Peyer's patch (tissue), 4 donors: ENCODE measurements around the gene NMRK2. TPM values are rescaled to one million over a fixed set of nuclear protein-coding genes. Genes with fewer than 3 reads are reported as not detected.
"Not testable (repeated sequence)": the region's sequence is repeated elsewhere in the genome, so short reads cannot be mapped to it uniquely, and the experiment has no call there.

Experiments used
- DNase-seq, 3 donors: peaks; one replicate each; pipeline ENCODE4 v3.0.0-alpha.2; 2017 to 2019
- H3K27ac ChIP-seq, 4 donors: fragments of 200-600 bp; sonication (generic); one replicate each; pipeline ENCODE4 v1.5.1; 2016 to 2019
- H3K27me3 ChIP-seq, 2 donors: fragments of 200-600 bp; sonication (generic); one replicate each; pipeline ENCODE4 v1.5.1; 2019
- H3K36me3 ChIP-seq, 3 donors: fragments of 200-600 bp; sonication (generic); one replicate each; pipeline ENCODE4 v1.5.1; 2016 to 2019
- H3K4me1 ChIP-seq, 4 donors: fragments of 200-600 bp; sonication (generic); one replicate each; pipeline ENCODE4 v1.5.1; 2016 to 2019
- H3K4me3 ChIP-seq, 4 donors: fragments of 200-600 bp; sonication (generic); 1 replicate in 3 of 4; 2 replicates in 1 of 4; pipeline ENCODE4 v1.5.1; 2016 to 2019; ENCODE audit warnings: mild to moderate bottlenecking in 1 of 4
- H3K9me3 ChIP-seq, 4 donors: fragments of 200-600 bp; sonication (generic); one replicate each; pipeline ENCODE4 v1.5.1; 2016 to 2019; ENCODE audit warnings: mild to moderate bottlenecking in 1 of 4
- POLR2A ChIP-seq, 2 donors: fragments of 450-650 bp; IDR thresholded peaks; one replicate each; pipeline ENCODE4 v1.5.1; 2017; ENCODE audit warnings: antibody characterized with exemption in 2 of 2, mild to moderate bottlenecking in 2 of 2, moderate library complexity in 2 of 2
- total RNA-seq, 4 donors: library from RNA; depleted of rRNA; stranded (reverse); fragments of >200 nt; gene quantifications; one replicate each; pipeline ENCODE4 v1.1.0, GENCODE V29; 2016
- TF ChIP-seq, protein P1 (sequence below), 6 experiments: fragments of 450-650 bp in 4 of 6; fragments of 200-600 bp in 2 of 6; sonication (generic) in 1 of 6; IDR thresholded peaks; one replicate each; pipeline ENCODE4 v1.5.1; 2017 to 2019; ENCODE audit warnings: antibody characterized with exemption in 6 of 6, mild to moderate bottlenecking in 3 of 6, moderate library complexity in 1 of 6

NMRK2 gene
- total RNA-seq, 4 donors from 2014 or later: not detected

DNA sequence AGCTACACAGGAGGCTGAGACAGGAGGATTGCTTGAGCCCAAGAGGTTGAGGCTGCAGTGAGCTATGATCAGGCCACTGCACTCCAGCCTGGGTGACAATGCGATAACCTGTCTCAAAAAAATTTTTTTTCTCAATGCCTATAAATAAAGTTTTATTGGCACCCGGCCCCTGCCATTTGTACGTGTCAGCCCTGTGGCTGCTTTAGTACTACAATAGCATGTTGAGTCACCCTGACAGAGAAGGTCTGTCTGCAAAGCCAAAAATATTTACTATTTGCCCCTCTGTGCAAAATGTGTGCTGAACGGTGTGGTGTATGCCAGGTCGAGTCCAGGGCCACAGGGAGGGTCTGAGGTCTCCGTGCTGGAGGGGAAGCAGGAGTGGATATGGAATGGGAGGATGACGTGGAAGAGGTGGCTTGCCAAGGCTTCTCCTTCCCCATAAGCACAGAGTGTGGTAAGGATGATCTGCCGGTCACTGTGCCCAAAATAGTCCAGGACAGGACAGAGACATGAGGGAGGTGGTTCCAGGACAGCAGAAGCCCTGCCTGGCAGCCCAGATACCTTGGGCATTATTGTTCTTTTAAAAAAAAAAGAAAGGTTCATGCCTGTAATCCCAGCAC, 10.0 kb downstream of the NMRK2 start:
- TF ChIP-seq, protein P1, sequence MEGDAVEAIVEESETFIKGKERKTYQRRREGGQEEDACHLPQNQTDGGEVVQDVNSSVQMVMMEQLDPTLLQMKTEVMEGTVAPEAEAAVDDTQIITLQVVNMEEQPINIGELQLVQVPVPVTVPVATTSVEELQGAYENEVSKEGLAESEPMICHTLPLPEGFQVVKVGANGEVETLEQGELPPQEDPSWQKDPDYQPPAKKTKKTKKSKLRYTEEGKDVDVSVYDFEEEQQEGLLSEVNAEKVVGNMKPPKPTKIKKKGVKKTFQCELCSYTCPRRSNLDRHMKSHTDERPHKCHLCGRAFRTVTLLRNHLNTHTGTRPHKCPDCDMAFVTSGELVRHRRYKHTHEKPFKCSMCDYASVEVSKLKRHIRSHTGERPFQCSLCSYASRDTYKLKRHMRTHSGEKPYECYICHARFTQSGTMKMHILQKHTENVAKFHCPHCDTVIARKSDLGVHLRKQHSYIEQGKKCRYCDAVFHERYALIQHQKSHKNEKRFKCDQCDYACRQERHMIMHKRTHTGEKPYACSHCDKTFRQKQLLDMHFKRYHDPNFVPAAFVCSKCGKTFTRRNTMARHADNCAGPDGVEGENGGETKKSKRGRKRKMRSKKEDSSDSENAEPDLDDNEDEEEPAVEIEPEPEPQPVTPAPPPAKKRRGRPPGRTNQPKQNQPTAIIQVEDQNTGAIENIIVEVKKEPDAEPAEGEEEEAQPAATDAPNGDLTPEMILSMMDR (IDR thresholded peaks at IDR 0.05): no peak
- H3K27me3 ChIP-seq: no peaks in the 10 kb centered on the region
- H3K9me3 ChIP-seq: no peaks in the 10 kb centered on the region
- no peak overlapping the region for H3K4me3 ChIP-seq
- no peak for DNase-seq
- H3K36me3 ChIP-seq: no peaks in the 10 kb centered on the region
- H3K27ac ChIP-seq: no peak overlapping the region
- no peaks in the 10 kb centered on the region for H3K4me1 ChIP-seq

DNA sequence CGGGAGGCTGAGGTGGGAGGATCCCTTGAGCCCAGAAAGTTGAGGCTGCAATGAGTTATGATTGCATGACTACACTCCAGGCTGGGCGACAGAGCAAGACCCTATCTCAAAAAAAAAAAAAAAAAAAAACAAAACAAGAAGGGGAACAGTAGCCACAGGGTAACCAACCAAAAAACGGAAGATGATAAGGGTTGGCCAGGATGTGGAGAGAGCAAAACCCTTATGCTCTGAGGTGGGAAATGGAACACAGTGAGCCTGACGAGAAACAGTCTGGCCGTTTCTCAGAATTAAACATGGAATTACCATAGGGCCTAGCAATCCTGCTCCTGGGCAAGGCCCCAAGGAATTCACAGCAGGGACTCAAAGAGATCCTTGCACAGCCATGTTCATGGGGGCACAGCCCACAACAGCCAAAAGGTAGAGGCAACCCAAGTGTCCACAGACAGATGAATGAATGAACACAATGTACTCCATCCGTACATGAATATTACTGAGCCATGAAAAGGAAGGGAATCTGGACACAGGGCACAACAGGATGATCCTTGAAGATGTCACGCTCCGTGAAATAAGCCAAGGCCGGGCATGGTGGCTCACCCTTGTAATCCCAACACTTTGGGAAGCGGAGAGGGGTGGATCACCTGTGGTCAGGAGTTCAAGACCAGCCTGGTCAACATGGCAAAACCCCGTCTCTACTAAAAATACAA, 11.3 kb downstream of the NMRK2 start:
- Histone ChIP-seq H3K9me3 (no peaks in the 10 kb centered on the region), H3K4me3 (no peak overlapping the region), H3K27ac (no peak overlapping the region), H3K27me3 (no peaks in the 10 kb centered on the region), H3K36me3 (no peaks in the 10 kb centered on the region), H3K4me1 (no peaks in the 10 kb centered on the region)
- no peak for DNase-seq
- TF ChIP-seq, protein P1 (IDR thresholded peaks at IDR 0.05): no peak
- TF ChIP-seq POLR2A (IDR thresholded peaks at IDR 0.05): no peak

DNA sequence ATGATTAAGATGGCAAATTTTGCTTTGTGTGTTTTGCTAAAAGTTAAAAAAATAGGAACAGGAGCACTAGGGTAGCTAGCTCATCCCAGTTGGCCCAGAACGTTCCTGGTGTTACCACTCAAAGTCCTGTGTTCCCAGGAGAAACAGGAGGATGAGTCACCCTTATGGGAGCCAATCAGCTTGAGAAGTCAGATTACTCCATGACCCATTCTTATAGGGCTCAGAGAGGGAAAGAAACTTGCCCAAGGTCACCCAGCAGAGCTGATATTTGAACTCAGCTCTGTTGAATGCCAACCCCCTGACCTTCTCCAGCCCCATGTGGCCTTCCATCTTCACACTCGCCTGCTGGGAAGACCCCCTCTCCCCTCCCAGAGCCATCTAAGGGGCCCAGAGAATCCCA, 13.0 kb downstream of the NMRK2 start:
- Histone ChIP-seq H3K36me3 (no peaks in the 10 kb centered on the region), H3K27me3 (no peaks in the 10 kb centered on the region), H3K4me1 (peaks cover 0 to 6% (median 0%) of the 10 kb centered on the region in 4 donors), H3K9me3 (no peaks in the 10 kb centered on the region), H3K27ac (no peak overlapping the region), H3K4me3 (no peak overlapping the region)
- TF ChIP-seq, protein P1 (IDR thresholded peaks at IDR 0.05): no peak
- TF ChIP-seq POLR2A (IDR thresholded peaks at IDR 0.05): no peak
- no peak for DNase-seq

DNA sequence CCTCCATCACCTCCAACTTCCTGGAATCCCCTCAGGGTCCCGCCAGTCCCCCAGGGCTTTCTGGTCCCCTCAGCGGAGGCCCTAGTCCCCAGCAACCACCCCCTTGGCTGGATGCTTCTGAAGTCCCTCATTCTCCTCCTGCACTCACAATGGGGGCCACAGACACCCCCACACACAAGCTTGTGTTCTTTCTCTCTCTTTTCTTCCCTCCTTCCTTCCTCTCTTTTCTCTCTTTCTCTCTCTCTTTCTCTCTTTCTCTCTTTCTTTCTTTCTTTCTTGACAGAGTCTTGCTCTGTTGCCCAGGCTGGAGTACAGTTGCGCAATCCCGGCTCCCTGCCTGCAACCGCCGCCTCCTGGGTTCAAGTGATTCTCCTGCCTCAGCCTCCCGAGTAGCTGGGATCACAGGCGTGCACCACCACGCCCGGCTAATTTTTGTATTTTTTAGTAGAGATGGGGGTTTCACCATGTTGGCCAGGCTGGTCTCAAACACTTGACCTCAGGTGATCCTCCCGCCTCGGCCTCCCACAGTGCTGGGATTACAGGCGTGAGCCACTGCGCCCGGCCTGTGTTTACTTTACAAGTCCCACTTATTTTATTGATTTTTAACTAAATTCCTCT, 14.6 kb downstream of the NMRK2 start:
- not testable (repeated sequence) for H3K27me3 ChIP-seq, H3K4me3 ChIP-seq, DNase-seq, H3K27ac ChIP-seq, H3K36me3 ChIP-seq, H3K9me3 ChIP-seq
- H3K4me1 ChIP-seq: peaks cover 0 to 11% (median 0%) of the 10 kb centered on the region in 4 donors

DNA sequence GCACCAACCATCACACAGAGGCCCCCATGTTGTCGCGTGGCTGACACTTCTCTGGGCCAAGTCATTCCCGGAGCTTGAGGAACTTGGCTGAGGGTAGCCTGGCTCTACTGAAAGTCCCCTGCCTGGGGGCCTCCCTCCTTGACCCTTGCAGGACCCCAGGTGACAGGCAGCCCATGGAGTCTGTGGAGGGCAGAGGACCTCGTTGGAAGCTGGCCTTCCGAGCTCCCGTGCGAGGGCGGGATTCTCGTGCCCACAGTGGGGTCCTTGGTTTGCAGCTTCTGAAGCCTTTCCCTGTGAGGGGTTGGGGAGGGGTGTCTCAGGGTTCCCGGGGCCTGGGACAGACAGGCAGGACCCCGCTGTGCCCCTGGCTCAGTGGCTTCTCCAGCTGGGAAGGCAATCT, 16.4 kb downstream of the NMRK2 start:
- peaks cover 0 to 11% (median 0%) of the 10 kb centered on the region in 4 donors for H3K4me1 ChIP-seq
- no peak overlapping the region for H3K4me3 ChIP-seq
- no peaks in the 10 kb centered on the region for H3K27me3 ChIP-seq
- TF ChIP-seq, protein P1 (IDR thresholded peaks at IDR 0.05): no peak
- TF ChIP-seq POLR2A (IDR thresholded peaks at IDR 0.05): no peak
- no peak for DNase-seq
- H3K27ac ChIP-seq: no peak overlapping the region
- H3K36me3 ChIP-seq: no peaks in the 10 kb centered on the region
- no peaks in the 10 kb centered on the region for H3K9me3 ChIP-seq
